ENCODE measurements around the gene NEURL3.
"Not testable (repeated sequence)": the region's sequence is repeated elsewhere in the genome, so short reads cannot be mapped to it uniquely, and the experiment has no call there.

DNA sequence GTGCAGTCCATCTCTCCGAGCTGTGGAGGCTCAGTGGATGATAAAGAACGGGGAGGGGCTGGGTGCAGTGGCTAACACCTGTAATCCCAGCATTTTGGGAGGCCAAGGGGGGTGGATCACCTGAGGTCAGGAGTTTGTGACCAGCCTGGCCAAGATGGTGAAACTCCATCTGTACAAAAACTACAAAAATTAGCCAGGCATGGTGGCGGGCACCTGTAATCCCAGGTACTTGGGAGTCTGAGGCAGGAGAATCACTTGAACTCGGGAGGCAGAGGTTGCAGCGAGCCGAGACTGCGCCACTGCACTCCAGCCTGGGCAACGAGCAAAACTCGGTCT is 48.8 kb upstream of the NEURL3 start:
- TF ChIP-seq, protein P1, sequence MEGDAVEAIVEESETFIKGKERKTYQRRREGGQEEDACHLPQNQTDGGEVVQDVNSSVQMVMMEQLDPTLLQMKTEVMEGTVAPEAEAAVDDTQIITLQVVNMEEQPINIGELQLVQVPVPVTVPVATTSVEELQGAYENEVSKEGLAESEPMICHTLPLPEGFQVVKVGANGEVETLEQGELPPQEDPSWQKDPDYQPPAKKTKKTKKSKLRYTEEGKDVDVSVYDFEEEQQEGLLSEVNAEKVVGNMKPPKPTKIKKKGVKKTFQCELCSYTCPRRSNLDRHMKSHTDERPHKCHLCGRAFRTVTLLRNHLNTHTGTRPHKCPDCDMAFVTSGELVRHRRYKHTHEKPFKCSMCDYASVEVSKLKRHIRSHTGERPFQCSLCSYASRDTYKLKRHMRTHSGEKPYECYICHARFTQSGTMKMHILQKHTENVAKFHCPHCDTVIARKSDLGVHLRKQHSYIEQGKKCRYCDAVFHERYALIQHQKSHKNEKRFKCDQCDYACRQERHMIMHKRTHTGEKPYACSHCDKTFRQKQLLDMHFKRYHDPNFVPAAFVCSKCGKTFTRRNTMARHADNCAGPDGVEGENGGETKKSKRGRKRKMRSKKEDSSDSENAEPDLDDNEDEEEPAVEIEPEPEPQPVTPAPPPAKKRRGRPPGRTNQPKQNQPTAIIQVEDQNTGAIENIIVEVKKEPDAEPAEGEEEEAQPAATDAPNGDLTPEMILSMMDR (IDR thresholded peaks at IDR 0.05), result not testable (repeated sequence)
- TF ChIP-seq POLR2A (IDR thresholded peaks at IDR 0.05), result not testable (repeated sequence)
